ENCODE data around the gene CDH12.

- TF ChIP-seq GATA2 (IDR thresholded peaks at IDR 0.05; ENCODE audit: low read depth, low read length) (no peak), GATA3 (IDR thresholded peaks at IDR 0.05; ENCODE audit: low read depth, low read length) (no peak)
These were observed 298.7 kb downstream of the CDH12 start for GRCh38 chr5:22554475-22554874.

Measured in SH-SY5Y (cell line).